ENCODE data around the gene CUEDC2.

CUEDC2 gene

DNA sequence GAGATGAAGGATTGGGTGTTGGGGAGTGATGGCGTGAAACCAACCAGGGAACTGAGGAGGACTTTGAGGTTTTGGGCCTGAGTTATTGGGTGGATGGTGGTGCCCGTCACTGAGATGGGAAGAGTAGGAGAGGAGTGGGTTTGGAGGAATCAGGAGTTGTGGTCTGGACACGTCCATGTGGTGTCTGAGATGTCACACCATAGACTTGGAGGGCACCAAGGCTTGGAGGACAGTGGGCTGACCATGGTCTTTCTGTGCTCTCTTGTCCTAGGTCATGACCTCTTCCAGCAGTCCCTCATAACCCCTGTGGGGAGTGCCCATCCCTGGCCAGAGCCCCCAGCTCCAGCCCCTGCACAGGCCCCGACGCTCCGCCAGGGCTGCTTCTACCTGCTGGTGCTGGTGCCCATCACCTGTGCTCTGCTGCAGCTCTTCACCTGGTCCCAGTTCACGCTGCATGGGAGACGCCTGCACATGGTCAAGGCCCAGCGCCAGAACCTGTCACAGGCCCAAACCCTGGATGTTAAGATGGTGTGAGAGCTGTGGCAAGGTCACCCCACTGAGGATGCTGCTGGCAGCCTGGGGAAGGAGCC, 43.2 kb upstream of the CUEDC2 start:
- no peak overlapping the region for H3K9ac ChIP-seq (ENCODE audit: low read length)
- 100% methylated on average over 1 of the region's 9 CpGs for WGBS (ENCODE audit: extremely low coverage, insufficient coverage, insufficient read length)

GRCh38 chr10:102473445-102474331, 41.3 kb upstream of the CUEDC2 start:
- H2AK5ac ChIP-seq (ENCODE audit: low read length) = no peak overlapping the region

More for the DNA sequence above, 43.2 kb upstream of the CUEDC2 start:
- H4K8ac ChIP-seq (ENCODE audit: low read depth, low read length) = no peak overlapping the region
- no peak overlapping the region for H2BK5ac ChIP-seq (ENCODE audit: low read depth, low read length, poor library complexity)
- H2AFZ ChIP-seq (ENCODE audit: insufficient read depth, low read length, poor library complexity) = no peak overlapping the region
- no peaks in the 10 kb centered on the region for H3K9me3 ChIP-seq (ENCODE audit: insufficient read depth, low read depth, low read length)
- no peak overlapping the region for H2BK12ac ChIP-seq (ENCODE audit: low read length)
- no peak overlapping the region for H2AK5ac ChIP-seq (ENCODE audit: low read length)
- H2BK120ac ChIP-seq (ENCODE audit: insufficient read depth, low read length, poor library complexity) = no peak overlapping the region
- H3K4me1 ChIP-seq (ENCODE audit: control insufficient read depth in 1 of 2, insufficient read depth in 2 of 2, low read length in 2 of 2) = no peaks in the 10 kb centered on the region
- H3K79me1 ChIP-seq (ENCODE audit: low read length) = no peaks in the 10 kb centered on the region
- no peaks in the 10 kb centered on the region for H3K27me3 ChIP-seq (ENCODE audit: insufficient read depth, low read length)
- H3K4ac ChIP-seq (ENCODE audit: low read depth, low read length) = no peak overlapping the region
- H3K14ac ChIP-seq (ENCODE audit: low read length) = no peak overlapping the region
- no peak overlapping the region for H4K12ac ChIP-seq (ENCODE audit: low read depth, low read length)
- H4K91ac ChIP-seq (ENCODE audit: low read depth, low read length) = no peak overlapping the region
- H3K4me3 ChIP-seq (ENCODE audit: low read depth, low read length) = no peak overlapping the region
- H3K36me3 ChIP-seq (ENCODE audit: control insufficient read depth in 1 of 2, insufficient read depth in 2 of 2, low read length in 2 of 2) = peaks cover 25 to 30% of the 10 kb centered on the region in 2 experiments
- DNase-seq = no peak
- H3K23ac ChIP-seq (ENCODE audit: low read length) = no peak overlapping the region
- H3K79me2 ChIP-seq (ENCODE audit: control insufficient read depth, insufficient read depth, low read length, poor library complexity) = no peaks in the 10 kb centered on the region
- no peak overlapping the region for H3K18ac ChIP-seq (ENCODE audit: low read length)
- H3K27ac ChIP-seq (ENCODE audit: low read depth, low read length) = no peak overlapping the region
- H3K4me2 ChIP-seq (ENCODE audit: low read length) = no peak overlapping the region

DNA sequence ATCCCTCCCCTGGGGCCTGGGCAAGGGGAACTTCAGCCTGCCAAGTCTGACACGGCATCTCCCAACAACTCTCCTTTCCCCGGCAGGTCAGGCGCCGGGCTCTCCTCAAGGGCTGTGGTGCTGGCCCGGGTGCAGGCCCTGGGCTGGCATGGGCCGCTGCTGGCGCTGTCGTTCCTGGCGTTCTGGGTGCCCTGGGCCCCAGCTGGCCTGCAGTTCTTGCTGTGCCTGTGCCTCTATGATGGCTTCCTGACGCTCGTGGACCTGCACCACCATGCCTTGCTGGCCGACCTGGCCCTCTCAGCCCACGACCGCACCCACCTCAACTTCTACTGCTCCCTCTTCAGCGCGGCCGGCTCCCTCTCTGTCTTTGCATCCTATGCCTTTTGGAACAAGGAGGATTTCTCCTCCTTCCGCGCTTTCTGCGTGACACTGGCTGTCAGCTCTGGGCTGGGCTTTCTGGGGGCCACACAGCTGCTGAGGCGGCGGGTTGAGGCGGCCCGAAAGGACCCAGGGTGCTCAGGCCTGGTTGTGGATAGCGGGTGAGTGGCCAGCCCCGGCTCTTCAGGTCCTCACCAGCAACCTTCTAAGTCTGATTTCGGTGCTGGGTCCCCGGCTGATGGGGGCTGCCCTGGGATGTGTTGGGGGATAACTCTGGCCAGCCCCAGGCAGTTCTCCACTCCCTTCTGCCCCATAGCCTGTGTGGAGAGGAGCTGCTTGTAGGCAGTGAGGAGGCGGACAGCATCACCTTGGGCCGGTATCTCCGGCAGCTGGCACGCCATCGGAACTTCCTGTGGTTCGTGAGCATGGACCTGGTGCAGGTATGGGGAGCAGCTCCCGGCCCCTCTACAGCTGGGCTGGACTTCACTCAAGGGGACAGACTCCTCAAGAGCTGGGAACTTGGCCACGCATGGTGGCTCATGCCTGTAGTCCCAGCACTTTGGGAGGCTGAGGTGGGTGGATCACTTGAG, 38.5 kb upstream of the CUEDC2 start:
- H3K14ac ChIP-seq (ENCODE audit: low read length) = no peak overlapping the region
- H2AFZ ChIP-seq (ENCODE audit: insufficient read depth, low read length, poor library complexity) = no peak overlapping the region
- no peak overlapping the region for H4K91ac ChIP-seq (ENCODE audit: low read depth, low read length)
- H3K4me3 ChIP-seq (ENCODE audit: low read depth, low read length) = no peak overlapping the region
- H3K23ac ChIP-seq (ENCODE audit: low read length) = no peak overlapping the region
- H3K18ac ChIP-seq (ENCODE audit: low read length) = no peak overlapping the region
- no peak overlapping the region for H2AK5ac ChIP-seq (ENCODE audit: low read length)
- no CpG with 5 or more reads among the region's 36 CpGs for WGBS (ENCODE audit: extremely low coverage, insufficient coverage, insufficient read length)
- H4K8ac ChIP-seq (ENCODE audit: low read depth, low read length) = no peak overlapping the region
- no peak overlapping the region for H3K4ac ChIP-seq (ENCODE audit: low read depth, low read length)
- H3K36me3 ChIP-seq (ENCODE audit: control insufficient read depth in 1 of 2, insufficient read depth in 2 of 2, low read length in 2 of 2) = peaks cover 5 to 7% of the 10 kb centered on the region in 2 experiments
- H3K27me3 ChIP-seq (ENCODE audit: insufficient read depth, low read length) = no peaks in the 10 kb centered on the region
- no peak overlapping the region for H2BK12ac ChIP-seq (ENCODE audit: low read length)
- no peak overlapping the region for H2BK120ac ChIP-seq (ENCODE audit: insufficient read depth, low read length, poor library complexity)
- no peaks in the 10 kb centered on the region for H3K4me1 ChIP-seq (ENCODE audit: control insufficient read depth in 1 of 2, insufficient read depth in 2 of 2, low read length in 2 of 2)
- no peaks in the 10 kb centered on the region for H3K9me3 ChIP-seq (ENCODE audit: insufficient read depth, low read depth, low read length)
- no peak overlapping the region for H3K27ac ChIP-seq (ENCODE audit: low read depth, low read length)
- no peak for DNase-seq
- no peak overlapping the region for H3K9ac ChIP-seq (ENCODE audit: low read length)
- H3K79me1 ChIP-seq (ENCODE audit: low read length) = no peaks in the 10 kb centered on the region
- no peaks in the 10 kb centered on the region for H3K79me2 ChIP-seq (ENCODE audit: control insufficient read depth, insufficient read depth, low read length, poor library complexity)
- H4K12ac ChIP-seq (ENCODE audit: low read depth, low read length) = no peak overlapping the region
- no peak overlapping the region for H2BK5ac ChIP-seq (ENCODE audit: low read depth, low read length, poor library complexity)
- no peak overlapping the region for H3K4me2 ChIP-seq (ENCODE audit: low read length)

More at GRCh38 chr10:102473445-102474331, 41.3 kb upstream of the CUEDC2 start:
- no peak overlapping the region for H4K12ac ChIP-seq (ENCODE audit: low read depth, low read length)
- H3K14ac ChIP-seq (ENCODE audit: low read length) = no peak overlapping the region
- H3K18ac ChIP-seq (ENCODE audit: low read length) = no peak overlapping the region
- H3K27ac ChIP-seq (ENCODE audit: low read depth, low read length) = no peak overlapping the region
- no CpG with 5 or more reads among the region's 27 CpGs for WGBS (ENCODE audit: extremely low coverage, insufficient coverage, insufficient read length)
- H3K36me3 ChIP-seq (ENCODE audit: control insufficient read depth in 1 of 2, insufficient read depth in 2 of 2, low read length in 2 of 2) = peaks cover 13% of the 10 kb centered on the region in 2 experiments
- no peaks in the 10 kb centered on the region for H3K4me1 ChIP-seq (ENCODE audit: control insufficient read depth in 1 of 2, insufficient read depth in 2 of 2, low read length in 2 of 2)
- no peak overlapping the region for H3K9ac ChIP-seq (ENCODE audit: low read length)
- no peak overlapping the region for H2AFZ ChIP-seq (ENCODE audit: insufficient read depth, low read length, poor library complexity)
- H3K79me1 ChIP-seq (ENCODE audit: low read length) = no peaks in the 10 kb centered on the region
- H4K8ac ChIP-seq (ENCODE audit: low read depth, low read length) = no peak overlapping the region
- no peaks in the 10 kb centered on the region for H3K9me3 ChIP-seq (ENCODE audit: insufficient read depth, low read depth, low read length)
- no peak overlapping the region for H2BK120ac ChIP-seq (ENCODE audit: insufficient read depth, low read length, poor library complexity)
- no peak overlapping the region for H2BK5ac ChIP-seq (ENCODE audit: low read depth, low read length, poor library complexity)
- no peak overlapping the region for H3K4ac ChIP-seq (ENCODE audit: low read depth, low read length)
- H4K91ac ChIP-seq (ENCODE audit: low read depth, low read length) = no peak overlapping the region
- H3K4me3 ChIP-seq (ENCODE audit: low read depth, low read length) = no peak overlapping the region
- no peak for DNase-seq
- no peak overlapping the region for H2BK12ac ChIP-seq (ENCODE audit: low read length)
- H3K4me2 ChIP-seq (ENCODE audit: low read length) = no peak overlapping the region
- no peaks in the 10 kb centered on the region for H3K27me3 ChIP-seq (ENCODE audit: insufficient read depth, low read length)
- no peak overlapping the region for H3K23ac ChIP-seq (ENCODE audit: low read length)
- no peaks in the 10 kb centered on the region for H3K79me2 ChIP-seq (ENCODE audit: control insufficient read depth, insufficient read depth, low read length, poor library complexity)

DNA sequence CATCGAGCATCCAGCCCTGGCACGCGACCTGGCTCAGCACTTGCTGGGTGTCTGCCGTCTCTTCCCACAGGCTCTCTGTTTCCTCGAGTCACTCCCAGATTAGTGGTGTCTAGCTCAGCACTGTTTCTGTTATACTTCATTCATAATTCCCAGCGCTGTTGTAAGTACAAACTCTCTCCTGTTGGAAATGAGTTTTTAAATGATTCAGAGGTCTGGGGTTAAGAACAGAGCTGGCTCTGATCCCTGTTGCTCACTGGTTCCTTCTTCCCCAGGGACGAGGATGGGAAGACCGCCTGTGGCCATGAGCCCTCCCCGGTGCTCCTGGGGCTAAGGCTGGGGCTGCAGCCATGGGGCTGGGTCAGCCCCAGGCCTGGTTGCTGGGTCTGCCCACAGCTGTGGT, 36.3 kb upstream of the CUEDC2 start:
- H3K18ac ChIP-seq (ENCODE audit: low read length) = no peak overlapping the region
- no peaks in the 10 kb centered on the region for H3K9me3 ChIP-seq (ENCODE audit: insufficient read depth, low read depth, low read length)
- peaks cover 0 to 1% of the 10 kb centered on the region in 2 experiments for H3K4me1 ChIP-seq (ENCODE audit: control insufficient read depth in 1 of 2, insufficient read depth in 2 of 2, low read length in 2 of 2)
- no peaks in the 10 kb centered on the region for H3K79me1 ChIP-seq (ENCODE audit: low read length)
- H2AK5ac ChIP-seq (ENCODE audit: low read length) = no peak overlapping the region
- no peaks in the 10 kb centered on the region for H3K79me2 ChIP-seq (ENCODE audit: control insufficient read depth, insufficient read depth, low read length, poor library complexity)
- no peak overlapping the region for H2BK120ac ChIP-seq (ENCODE audit: insufficient read depth, low read length, poor library complexity)
- no peak for DNase-seq
- H3K27me3 ChIP-seq (ENCODE audit: insufficient read depth, low read length) = no peaks in the 10 kb centered on the region
- no CpG with 5 or more reads among the region's 9 CpGs for WGBS (ENCODE audit: extremely low coverage, insufficient coverage, insufficient read length)
- H3K4ac ChIP-seq (ENCODE audit: low read depth, low read length) = no peak overlapping the region
- no peak overlapping the region for H2AFZ ChIP-seq (ENCODE audit: insufficient read depth, low read length, poor library complexity)
- no peak overlapping the region for H3K23ac ChIP-seq (ENCODE audit: low read length)
- H3K36me3 ChIP-seq (ENCODE audit: control insufficient read depth in 1 of 2, insufficient read depth in 2 of 2, low read length in 2 of 2) = peaks cover 2 to 7% of the 10 kb centered on the region in 2 experiments
- no peak overlapping the region for H3K9ac ChIP-seq (ENCODE audit: low read length)
- no peak overlapping the region for H2BK12ac ChIP-seq (ENCODE audit: low read length)
- no peak overlapping the region for H4K12ac ChIP-seq (ENCODE audit: low read depth, low read length)
- H3K4me3 ChIP-seq (ENCODE audit: low read depth, low read length) = no peak overlapping the region
- H3K14ac ChIP-seq (ENCODE audit: low read length) = no peak overlapping the region
- H4K8ac ChIP-seq (ENCODE audit: low read depth, low read length) = no peak overlapping the region
- no peak overlapping the region for H2BK5ac ChIP-seq (ENCODE audit: low read depth, low read length, poor library complexity)
- H3K4me2 ChIP-seq (ENCODE audit: low read length) = no peak overlapping the region
- no peak overlapping the region for H3K27ac ChIP-seq (ENCODE audit: low read depth, low read length)
- H4K91ac ChIP-seq (ENCODE audit: low read depth, low read length) = no peak overlapping the region

All from trophoblast cell (in vitro differentiated cells and primary cell).